Measurements from ENCODE around the gene DAW1. TPM values are rescaled to one million over a fixed set of nuclear protein-coding genes. Genes with fewer than 3 reads are reported as not detected.
"Not testable (repeated sequence)": the region's sequence is repeated elsewhere in the genome, so short reads cannot be mapped to it uniquely, and the experiment has no call there.

DAW1 gene
- total RNA-seq, 1 donor from 2014 or later: 0.86 TPM

- Mint-ChIP-seq H3K27ac (ENCODE audit: unreplicated experiment) (no peak overlapping the region), H3K4me3 (ENCODE audit: unreplicated experiment) (no peak overlapping the region), H3K36me3 (ENCODE audit: low read depth, unreplicated experiment) (no peaks in the 10 kb centered on the region), H3K9me3 (ENCODE audit: unreplicated experiment) (peaks cover 6% of the 10 kb centered on the region), H3K4me1 (ENCODE audit: low read depth, unreplicated experiment) (no peaks in the 10 kb centered on the region), H3K27me3 (ENCODE audit: low read depth, unreplicated experiment) (no peaks in the 10 kb centered on the region)
- Histone ChIP-seq H3K27ac (ENCODE audit: low read depth, low read length) (no peak overlapping the region), H3K9ac (ENCODE audit: low read length) (no peak overlapping the region), H3K36me3 (ENCODE audit: insufficient read depth, low read length) (no peaks in the 10 kb centered on the region), H4K20me1 (ENCODE audit: insufficient read depth, low read length) (no peaks in the 10 kb centered on the region), H3K4me3 (ENCODE audit: insufficient read depth, low read depth, low read length) (no peak overlapping the region), H3K27me3 (ENCODE audit: insufficient read depth, low read length) (no peaks in the 10 kb centered on the region), H3K79me2 (ENCODE audit: insufficient read depth, low read length) (no peaks in the 10 kb centered on the region), H3K4me2 (ENCODE audit: low read length) (no peak overlapping the region), H3K4me1 (ENCODE audit: insufficient read depth, low read length) (no peaks in the 10 kb centered on the region), H3K9me3 (ENCODE audit: insufficient read depth, low read depth, low read length) (peaks cover 11% of the 10 kb centered on the region), H2AFZ (ENCODE audit: low read depth, low read length) (no peak overlapping the region)
- TF ChIP-seq, protein P1, sequence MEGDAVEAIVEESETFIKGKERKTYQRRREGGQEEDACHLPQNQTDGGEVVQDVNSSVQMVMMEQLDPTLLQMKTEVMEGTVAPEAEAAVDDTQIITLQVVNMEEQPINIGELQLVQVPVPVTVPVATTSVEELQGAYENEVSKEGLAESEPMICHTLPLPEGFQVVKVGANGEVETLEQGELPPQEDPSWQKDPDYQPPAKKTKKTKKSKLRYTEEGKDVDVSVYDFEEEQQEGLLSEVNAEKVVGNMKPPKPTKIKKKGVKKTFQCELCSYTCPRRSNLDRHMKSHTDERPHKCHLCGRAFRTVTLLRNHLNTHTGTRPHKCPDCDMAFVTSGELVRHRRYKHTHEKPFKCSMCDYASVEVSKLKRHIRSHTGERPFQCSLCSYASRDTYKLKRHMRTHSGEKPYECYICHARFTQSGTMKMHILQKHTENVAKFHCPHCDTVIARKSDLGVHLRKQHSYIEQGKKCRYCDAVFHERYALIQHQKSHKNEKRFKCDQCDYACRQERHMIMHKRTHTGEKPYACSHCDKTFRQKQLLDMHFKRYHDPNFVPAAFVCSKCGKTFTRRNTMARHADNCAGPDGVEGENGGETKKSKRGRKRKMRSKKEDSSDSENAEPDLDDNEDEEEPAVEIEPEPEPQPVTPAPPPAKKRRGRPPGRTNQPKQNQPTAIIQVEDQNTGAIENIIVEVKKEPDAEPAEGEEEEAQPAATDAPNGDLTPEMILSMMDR (IDR thresholded peaks at IDR 0.05; ENCODE audit: insufficient read depth, low read depth, low read length): no peak
- TF ChIP-seq EZH2 (IDR thresholded peaks at IDR 0.05; ENCODE audit: insufficient read depth, low read length): no peak
- no peak for FAIRE-seq
- DNase-seq (ENCODE audit: low read depth): no peak
Observed at GRCh38 chr2:227932001-227932400, 60.6 kb downstream of the DAW1 start.

- no peak overlapping the region for H3K9ac ChIP-seq (ENCODE audit: low read length)
- no peaks in the 10 kb centered on the region for H3K36me3 ChIP-seq (ENCODE audit: insufficient read depth, low read length)
- H3K27me3 Mint-ChIP-seq (ENCODE audit: low read depth, unreplicated experiment): no peaks in the 10 kb centered on the region
- H3K27ac ChIP-seq (ENCODE audit: low read depth, low read length): no peak overlapping the region
- H3K4me3 Mint-ChIP-seq (ENCODE audit: unreplicated experiment): no peak overlapping the region
- no peak overlapping the region for H3K27ac Mint-ChIP-seq (ENCODE audit: unreplicated experiment)
- peaks cover 2% of the 10 kb centered on the region for H3K9me3 Mint-ChIP-seq (ENCODE audit: unreplicated experiment)
- H3K9me3 ChIP-seq (ENCODE audit: insufficient read depth, low read depth, low read length): peaks cover 8% of the 10 kb centered on the region
- TF ChIP-seq, protein P1 (IDR thresholded peaks at IDR 0.05; ENCODE audit: insufficient read depth, low read depth, low read length): no peak
- TF ChIP-seq EZH2 (IDR thresholded peaks at IDR 0.05; ENCODE audit: insufficient read depth, low read length): no peak
- H3K36me3 Mint-ChIP-seq (ENCODE audit: low read depth, unreplicated experiment): no peaks in the 10 kb centered on the region
- FAIRE-seq: no peak
- DNase-seq (ENCODE audit: low read depth): no peak
- H3K79me2 ChIP-seq (ENCODE audit: insufficient read depth, low read length): no peaks in the 10 kb centered on the region
- H3K4me1 Mint-ChIP-seq (ENCODE audit: low read depth, unreplicated experiment): no peaks in the 10 kb centered on the region
- no peak overlapping the region for H3K4me2 ChIP-seq (ENCODE audit: low read length)
- no peaks in the 10 kb centered on the region for H3K4me1 ChIP-seq (ENCODE audit: insufficient read depth, low read length)
- no peak overlapping the region for H3K4me3 ChIP-seq (ENCODE audit: insufficient read depth, low read depth, low read length)
- no peak overlapping the region for H2AFZ ChIP-seq (ENCODE audit: low read depth, low read length)
- H4K20me1 ChIP-seq (ENCODE audit: insufficient read depth, low read length): no peaks in the 10 kb centered on the region
- no peaks in the 10 kb centered on the region for H3K27me3 ChIP-seq (ENCODE audit: insufficient read depth, low read length)
Observed at GRCh38 chr2:227932403-227932802, 61.0 kb downstream of the DAW1 start.

GRCh38 chr2:227933884-227934283 is 62.5 kb downstream of the DAW1 start:
- Histone ChIP-seq H3K27ac (ENCODE audit: low read depth, low read length) (no peak overlapping the region), H3K27me3 (ENCODE audit: insufficient read depth, low read length) (no peaks in the 10 kb centered on the region), H3K36me3 (ENCODE audit: insufficient read depth, low read length) (no peaks in the 10 kb centered on the region), H3K4me1 (ENCODE audit: insufficient read depth, low read length) (no peaks in the 10 kb centered on the region), H3K9ac (ENCODE audit: low read length) (no peak overlapping the region), H3K79me2 (ENCODE audit: insufficient read depth, low read length) (no peaks in the 10 kb centered on the region), H4K20me1 (ENCODE audit: insufficient read depth, low read length) (no peaks in the 10 kb centered on the region), H2AFZ (ENCODE audit: low read depth, low read length) (no peak overlapping the region), H3K4me2 (ENCODE audit: low read length) (no peak overlapping the region), H3K9me3 (ENCODE audit: insufficient read depth, low read depth, low read length) (no peaks in the 10 kb centered on the region), H3K4me3 (ENCODE audit: insufficient read depth, low read depth, low read length) (no peak overlapping the region)
- H3K4me1 Mint-ChIP-seq (ENCODE audit: low read depth, unreplicated experiment): no peaks in the 10 kb centered on the region
- DNase-seq (ENCODE audit: low read depth): no peak
- no peak for FAIRE-seq
- H3K4me3 Mint-ChIP-seq (ENCODE audit: unreplicated experiment): no peak overlapping the region
- H3K9me3 Mint-ChIP-seq (ENCODE audit: unreplicated experiment): peaks cover 2% of the 10 kb centered on the region
- no peaks in the 10 kb centered on the region for H3K27me3 Mint-ChIP-seq (ENCODE audit: low read depth, unreplicated experiment)
- no peaks in the 10 kb centered on the region for H3K36me3 Mint-ChIP-seq (ENCODE audit: low read depth, unreplicated experiment)
- no peak overlapping the region for H3K27ac Mint-ChIP-seq (ENCODE audit: unreplicated experiment)
- no peak for TF ChIP-seq EZH2 (IDR thresholded peaks at IDR 0.05; ENCODE audit: insufficient read depth, low read length)
- TF ChIP-seq, protein P1 (IDR thresholded peaks at IDR 0.05; ENCODE audit: insufficient read depth, low read depth, low read length): no peak

DNA sequence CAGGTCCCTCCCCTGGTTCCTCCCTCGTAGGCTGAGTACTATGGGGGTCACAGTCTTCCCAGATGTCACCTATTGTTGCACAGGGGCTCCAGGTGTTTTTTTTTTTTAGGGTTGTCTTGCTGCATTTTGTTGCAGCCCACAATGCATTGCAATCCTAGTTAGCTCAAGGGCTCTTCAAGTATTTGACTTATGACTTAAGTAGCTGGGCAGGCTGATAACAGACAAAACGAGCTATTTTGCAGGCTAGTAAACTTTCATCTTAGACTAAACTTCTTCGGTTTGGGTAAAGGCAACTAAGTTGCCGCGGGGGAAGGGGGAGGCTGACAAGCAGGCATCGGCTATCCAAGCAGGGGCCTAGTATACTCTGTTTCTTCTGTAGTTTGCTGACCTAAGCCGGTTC is 64.8 kb downstream of the DAW1 start:
- FAIRE-seq; H3K4me1 ChIP-seq (ENCODE audit: insufficient read depth, low read length); H3K27me3 Mint-ChIP-seq (ENCODE audit: low read depth, unreplicated experiment); H3K9ac ChIP-seq (ENCODE audit: low read length); H3K4me1 Mint-ChIP-seq (ENCODE audit: low read depth, unreplicated experiment); H3K9me3 Mint-ChIP-seq (ENCODE audit: unreplicated experiment); H3K79me2 ChIP-seq (ENCODE audit: insufficient read depth, low read length); H3K4me3 Mint-ChIP-seq (ENCODE audit: unreplicated experiment); H3K27me3 ChIP-seq (ENCODE audit: insufficient read depth, low read length); H2AFZ ChIP-seq (ENCODE audit: low read depth, low read length); H3K4me3 ChIP-seq (ENCODE audit: insufficient read depth, low read depth, low read length); H3K36me3 ChIP-seq (ENCODE audit: insufficient read depth, low read length); H4K20me1 ChIP-seq (ENCODE audit: insufficient read depth, low read length); H3K27ac ChIP-seq (ENCODE audit: low read depth, low read length); H3K36me3 Mint-ChIP-seq (ENCODE audit: low read depth, unreplicated experiment); H3K9me3 ChIP-seq (ENCODE audit: insufficient read depth, low read depth, low read length); H3K4me2 ChIP-seq (ENCODE audit: low read length); DNase-seq (ENCODE audit: low read depth); H3K27ac Mint-ChIP-seq (ENCODE audit: unreplicated experiment): not testable (repeated sequence)
